Activated CD8-positive, alpha-beta memory T cell treated with anti-CD3 and anti-CD28 coated beads for 24 hours (primary cell): Measurements from ENCODE around the gene AP5B1.
A peak's percentile ranks its signal among the peaks of the same experiment; 100 is the strongest.
"Not testable (repeated sequence)": the region's sequence is repeated elsewhere in the genome, so short reads cannot be mapped to it uniquely, and the experiment has no call there.

ENCODE experiments used
- DNase-seq: peaks from one replicate; pipeline ENCODE4 v3.0.0-alpha.2; 2020

The AP5B1 gene

GRCh38 chr11:65782816-65783228 lies 2.0 kb upstream of the AP5B1 start:
- DNase-seq, result no peak

DNA sequence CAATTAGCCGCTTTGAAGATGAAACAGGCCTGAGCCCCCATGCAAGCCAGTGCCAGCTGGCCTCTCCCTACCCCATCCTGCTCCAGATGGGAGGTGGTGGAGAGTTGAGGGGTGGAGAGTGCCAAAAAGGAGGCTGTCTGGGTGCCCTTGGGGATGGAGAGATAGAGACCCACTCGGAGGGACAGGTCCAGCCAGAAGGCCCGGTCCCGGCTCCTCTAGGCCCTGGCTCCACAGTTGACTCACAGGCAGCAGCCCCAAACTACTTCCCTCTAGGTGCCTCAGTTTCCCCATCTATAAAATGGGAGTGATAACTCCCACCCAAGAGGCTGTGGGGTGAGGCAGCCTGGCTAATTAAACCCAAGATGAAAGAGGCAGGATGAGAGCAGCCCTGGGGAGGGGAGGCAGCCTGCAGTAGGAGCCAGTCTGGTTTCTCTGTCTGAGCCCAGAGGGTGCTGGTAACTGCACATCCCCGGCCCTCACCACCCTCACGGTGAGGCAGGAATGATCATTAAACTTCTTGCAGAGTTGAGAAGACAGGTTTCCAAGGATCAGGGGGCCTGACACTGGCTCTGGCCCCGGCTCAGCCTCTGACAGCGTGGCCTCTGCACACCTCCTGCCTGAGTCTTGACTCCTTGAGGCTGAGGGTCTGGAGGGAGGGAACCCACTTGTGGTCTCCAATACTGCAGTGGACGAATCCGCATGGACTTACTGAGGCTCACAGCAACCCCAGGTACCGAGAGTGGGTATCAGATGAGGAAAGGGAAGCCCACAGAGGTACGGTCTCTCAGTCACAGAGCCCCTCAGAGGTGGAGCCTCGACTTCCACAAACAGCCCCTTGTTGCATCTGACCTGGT lies 1.4 kb upstream of the AP5B1 start:
- peak; percentile 55 for DNase-seq

DNA sequence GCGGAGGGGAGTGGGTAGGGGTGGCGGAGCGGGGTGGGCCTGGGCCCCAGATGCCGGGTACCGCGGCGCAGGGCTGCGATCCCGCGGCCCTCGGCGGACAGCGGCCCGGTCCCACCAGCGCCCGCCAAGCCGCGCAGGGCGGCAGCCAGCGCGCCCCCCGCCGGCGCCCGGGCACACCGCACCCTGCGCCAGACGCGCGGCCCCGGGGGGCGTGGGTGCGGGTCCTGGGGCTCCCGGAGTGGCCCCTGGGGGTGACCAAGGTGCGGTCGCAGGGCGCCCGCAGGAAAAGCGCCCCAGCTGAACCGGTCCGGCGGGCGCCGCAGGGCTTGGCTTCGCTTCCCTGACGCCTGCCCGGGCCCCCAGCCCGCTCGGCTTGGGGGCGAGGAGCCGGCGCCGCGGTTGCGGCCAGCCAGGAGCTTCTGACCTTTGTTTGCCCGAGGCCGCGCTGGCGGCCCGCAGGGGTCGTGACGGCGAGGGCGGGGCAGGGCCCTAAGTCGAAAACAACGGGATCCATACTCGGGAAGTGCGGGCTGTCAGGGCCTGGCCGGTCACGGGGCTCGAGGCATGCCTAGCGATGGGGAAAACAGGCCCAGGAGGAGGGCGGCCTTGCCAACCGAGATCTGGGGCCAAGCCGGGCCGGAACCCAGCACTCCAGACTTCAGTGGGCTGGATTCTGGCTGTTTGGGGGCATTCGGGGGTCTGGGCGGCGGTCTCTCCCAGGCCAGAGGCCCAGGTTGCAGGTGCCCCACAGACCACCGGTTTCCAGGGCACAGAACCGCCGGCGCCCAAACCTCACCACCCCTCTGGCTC lies 581 bp upstream of the AP5B1 start:
- peak; percentile 89 for DNase-seq

GRCh38 chr11:65779919-65780769 lies 632 bp downstream of the AP5B1 start:
- peak; percentile 93 for DNase-seq

- no peak for DNase-seq
Observed at GRCh38 chr11:65779669-65779918, 1.2 kb downstream of the AP5B1 start.

GRCh38 chr11:65778901-65779668 lies 1.7 kb downstream of the AP5B1 start:
- peak; percentile 52 for DNase-seq

DNA sequence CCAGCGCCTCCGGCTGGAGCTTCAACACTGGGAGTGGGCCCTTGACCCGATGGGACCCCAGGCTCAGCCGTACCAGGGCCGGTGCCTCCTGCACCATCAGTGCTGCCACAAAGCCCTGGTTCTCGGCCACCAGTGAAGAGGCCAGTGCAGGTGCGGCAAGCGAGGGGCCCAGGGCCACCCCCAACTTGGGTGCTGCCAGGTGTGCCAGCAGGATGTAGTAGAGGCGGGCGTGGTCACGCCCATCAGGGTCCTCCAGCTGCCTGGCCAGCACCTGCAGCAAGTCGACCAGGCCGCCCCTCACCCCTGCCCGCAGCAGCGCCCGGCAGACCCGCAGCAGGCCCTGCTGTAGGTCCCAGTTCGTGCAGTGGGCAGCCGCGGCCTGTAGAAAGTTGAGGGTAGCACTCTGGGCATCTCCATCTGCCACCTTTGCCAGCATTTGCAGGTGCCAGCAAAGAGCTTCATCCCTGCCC lies 2.3 kb downstream of the AP5B1 start:
- DNase-seq, result peak; percentile 52

- DNase-seq, result peak; percentile 56
Observed at GRCh38 chr11:65777821-65778361, 2.9 kb downstream of the AP5B1 start.

DNA sequence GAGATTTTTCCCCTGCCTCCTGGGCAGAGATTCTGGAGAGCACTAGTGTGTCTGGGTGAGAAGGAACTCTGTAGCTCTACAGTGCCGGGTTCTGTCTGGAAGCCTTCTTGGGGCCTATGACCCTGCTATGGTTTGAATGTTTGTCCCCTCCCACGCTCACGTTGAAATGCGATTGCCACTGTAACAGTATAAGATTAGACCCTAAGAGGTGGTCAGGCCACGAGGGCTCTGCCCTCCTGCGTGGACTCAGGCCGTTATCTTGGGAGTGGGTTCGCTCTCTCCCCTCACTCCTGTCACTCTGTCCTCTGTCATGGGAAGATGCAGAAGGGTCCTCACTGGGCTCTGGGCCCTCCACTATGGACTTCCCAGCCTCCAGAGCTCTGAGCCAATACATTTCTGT lies 3.5 kb downstream of the AP5B1 start:
- peak; percentile 49 for DNase-seq

GRCh38 chr11:65776710-65777141 lies 4.0 kb downstream of the AP5B1 start:
- DNase-seq, result peak; percentile 43

DNA sequence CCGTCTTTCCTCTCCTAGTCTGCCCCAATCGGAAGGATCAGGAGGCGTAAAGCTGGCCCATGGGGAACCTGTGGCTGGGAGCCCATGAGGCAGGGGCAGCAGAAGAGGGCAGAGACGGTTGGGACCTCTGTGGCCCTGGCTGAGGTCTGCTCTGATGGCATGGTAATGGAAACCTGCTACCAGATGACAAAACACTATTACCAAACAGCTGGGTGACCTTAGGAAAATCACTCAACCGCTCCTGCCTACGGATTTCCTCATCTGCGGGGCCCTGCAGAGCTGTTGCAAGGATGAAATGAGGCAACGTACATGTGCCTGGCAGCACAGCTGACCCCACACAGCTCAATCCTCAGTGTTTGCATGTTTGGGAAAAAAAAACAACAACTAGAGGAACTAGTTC lies 4.6 kb downstream of the AP5B1 start:
- no peak for DNase-seq

- DNase-seq, result no peak
Observed at GRCh38 chr11:65774525-65775306, 6.1 kb downstream of the AP5B1 start.

DNA sequence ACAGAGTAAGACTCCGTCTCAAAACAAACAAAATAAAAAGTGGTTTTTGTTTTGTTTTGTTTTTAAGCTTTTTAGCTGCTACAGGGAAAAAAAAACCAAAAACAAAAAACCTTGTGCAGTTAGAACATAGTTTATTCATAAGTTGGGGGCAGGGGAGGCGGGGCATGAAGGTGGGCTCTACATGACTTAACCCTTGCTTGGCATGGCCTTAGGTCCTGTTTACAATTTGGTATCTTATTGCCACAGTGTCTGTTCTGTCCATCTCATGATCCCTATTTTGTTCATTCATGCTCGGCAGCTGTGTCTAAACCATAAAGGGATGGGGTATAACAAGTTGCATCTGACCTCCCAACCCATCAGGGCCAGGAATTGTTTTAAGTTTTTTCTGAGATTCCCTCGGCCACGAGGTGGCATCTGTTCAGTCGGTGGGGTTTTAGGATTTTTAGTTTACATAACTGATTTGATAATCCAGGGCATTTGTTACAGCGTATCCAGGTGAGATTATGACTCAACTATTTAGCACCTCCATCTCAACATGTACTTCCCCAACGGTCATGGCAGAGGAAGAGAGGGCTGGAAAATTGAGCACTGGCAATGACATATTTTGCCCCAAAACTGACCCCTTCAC lies 6.9 kb downstream of the AP5B1 start:
- no peak for DNase-seq

- DNase-seq, result no peak
Observed at GRCh38 chr11:65771589-65772112, 9.1 kb downstream of the AP5B1 start.

GRCh38 chr11:65770951-65771567 lies 9.7 kb downstream of the AP5B1 start:
- no peak for DNase-seq

DNA sequence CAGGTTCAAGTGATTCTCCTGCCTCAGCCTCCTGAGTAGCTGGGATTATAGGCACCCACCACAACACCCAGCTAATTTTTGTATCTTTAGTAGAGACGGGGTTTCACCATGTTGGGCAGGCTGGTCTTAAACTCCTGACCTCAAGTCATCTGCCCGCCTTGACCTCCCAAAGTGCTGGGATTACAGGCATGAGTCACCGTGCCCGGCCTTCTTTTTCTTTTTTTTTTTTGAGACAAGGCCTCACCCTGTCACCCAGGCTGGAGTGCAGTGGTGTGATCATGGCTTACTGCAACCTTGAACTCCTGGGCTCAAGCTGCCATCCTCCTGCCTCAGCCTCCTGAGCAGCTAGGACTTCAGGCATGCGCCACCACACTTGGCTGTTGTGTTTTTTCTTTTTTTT lies 13.0 kb downstream of the AP5B1 start:
- not testable (repeated sequence) for DNase-seq

DNA sequence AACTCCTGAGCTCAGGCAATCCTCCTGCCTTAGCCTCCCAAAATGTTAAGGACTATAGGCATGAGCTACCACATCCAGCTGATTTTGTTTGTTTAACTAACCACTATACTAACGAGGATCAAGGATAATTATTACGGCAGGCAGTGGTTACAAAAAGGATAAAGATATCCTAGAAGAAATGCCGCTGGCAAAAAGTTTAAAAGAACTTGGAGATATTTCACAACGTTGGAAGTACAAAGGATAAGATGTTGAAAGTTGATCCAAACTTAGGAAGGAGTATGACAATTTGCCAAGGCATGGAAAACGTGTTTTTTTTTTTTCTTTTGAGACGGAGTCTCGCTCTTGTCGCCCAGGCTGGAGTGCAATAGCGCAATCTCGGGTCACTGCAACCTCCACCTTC lies 13.4 kb downstream of the AP5B1 start:
- no peak for DNase-seq

GRCh38 chr11:65766535-65766934 lies 14.2 kb downstream of the AP5B1 start:
- DNase-seq, result no peak

DNA sequence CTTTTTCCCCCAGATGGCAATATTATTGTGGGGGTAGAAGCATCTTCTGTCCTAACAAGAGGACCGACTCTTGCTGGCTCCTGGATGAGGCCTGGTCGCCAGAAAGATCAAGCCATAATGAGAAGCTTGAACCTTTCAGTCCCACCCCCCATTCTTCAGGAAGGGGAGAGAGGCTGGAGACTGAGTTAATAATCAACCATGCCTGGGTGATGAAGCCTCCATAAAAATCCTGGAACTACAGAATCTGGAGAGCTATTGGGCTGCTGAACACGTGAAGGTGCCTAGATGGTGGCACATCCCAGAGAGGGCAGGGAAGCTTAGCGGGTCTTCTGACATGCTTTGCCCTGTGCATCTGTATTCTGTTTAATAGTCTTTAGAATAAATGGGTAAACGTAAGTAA lies 16.3 kb downstream of the AP5B1 start:
- no peak for DNase-seq

- not testable (repeated sequence) for DNase-seq
Observed at GRCh38 chr11:65762816-65763215, 18.0 kb downstream of the AP5B1 start.
